Motor neuron (in vitro differentiated cells): ENCODE data around the gene SHISA9. TPM values are rescaled to one million over a fixed set of nuclear protein-coding genes. Genes with fewer than 3 reads are reported as not detected.

ENCODE experiments used
- ATAC-seq, 8 experiments: fragments of 200-7000 bp; cut with Tn5 transposase; replicated peaks in 6 of 8; 2 replicates each; pipeline ENCODE4 v1.8.0; 2021; ENCODE audit warnings: mild to moderate bottlenecking in 8 of 8, moderate library complexity in 8 of 8
- H3K27ac ChIP-seq, 2 donors: fragments of 250-450 bp; sonication (Bioruptor Pico); 2 replicates each; pipeline ENCODE4 v1.9.0; 2021; ENCODE audit warnings: antibody characterized with exemption in 2 of 2, mild to moderate bottlenecking in 2 of 2, moderate library complexity in 1 of 2
- H3K4me1 ChIP-seq, 2 donors: fragments of 250-450 bp; sonication (Bioruptor Pico); replicated peaks in 1 of 2; 2 replicates each; pipeline ENCODE4 v1.6.1; 2021; ENCODE audit warnings: antibody characterized with exemption in 2 of 2, mild to moderate bottlenecking in 2 of 2, moderate library complexity in 1 of 2
- H3K4me3 ChIP-seq, 5 donors: fragments of 250-450 bp; sonication (Bioruptor Pico); 2 replicates each; pipeline ENCODE4 v1.9.0; 2021; ENCODE audit warnings: antibody characterized with exemption in 5 of 5, mild to moderate bottlenecking in 5 of 5, moderate library complexity in 4 of 5
- WGBS, 10 experiments: fragments of 450-650 bp; shearing (Covaris generic); methylation state at CpG; one replicate each; pipeline ENCODE4 v1.0.0; 2022; 5-methylcytosine and 5-hydroxymethylcytosine counted together
- in situ Hi-C, 9 experiments: fragments of 400-800 bp; cut with MboI; loops; one replicate each; pipeline ENCODE4 v1.15.0; 2021; ENCODE audit warnings: low sequenced_read_pairs in 9 of 9, low pct_unique_long_range_greater_than_20kb in 2 of 9; ENCODE audit not compliant: unreplicated experiment in 9 of 9
- total RNA-seq, 8 experiments: library from RNA; unstranded; fragments of 300-600 nt; gene quantifications; 2 replicates each; pipeline versions ENCODE4 v1.2.3 to v1.2.4, GENCODE V29; 2022

SHISA9 gene
- total RNA-seq, 8 experiments from 2014 or later = 0.20 to 18.3 (median 0.88) TPM

DNA sequence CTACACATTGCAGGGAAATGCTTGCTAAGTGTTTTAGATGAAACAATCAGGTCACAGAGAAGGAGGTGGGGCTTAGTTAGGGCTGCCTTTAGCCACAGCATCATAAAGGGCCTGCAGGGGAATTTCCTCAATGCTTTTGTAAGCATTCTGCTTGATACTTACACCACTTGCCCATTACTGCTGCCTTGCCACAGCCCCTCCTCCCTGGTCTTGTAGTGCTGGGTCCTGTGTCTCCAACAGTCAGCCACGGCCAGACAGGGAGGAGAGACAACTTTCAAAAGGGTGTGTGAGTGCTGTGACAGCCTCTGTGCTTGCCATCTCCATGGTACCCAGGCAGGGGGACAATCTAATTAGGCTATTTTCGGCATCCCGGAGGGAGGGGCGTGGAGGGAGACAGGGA is 111.2 kb downstream of the SHISA9 start:
- Histone ChIP-seq H3K27ac (no peak overlapping the region), H3K4me3 (no peak overlapping the region), H3K4me1 (peaks cover 0 to 2% of the 10 kb centered on the region in 2 donors)
- WGBS, 10 experiments = 0 to 17% (median 13%) methylated on average over 1 to 3 of the region's 4 CpGs; no CpG with 5 or more reads in 7 of the 10 experiments
- ATAC-seq = peak in 4 of 8 experiments; percentile 41 to 77 (median 74)
- in situ Hi-C loops = loop anchor here in 1 of 9 experiments (25.0 kb wide), 1 partner anchor 100 kb away; no protein-coding TSS in a partner anchor

DNA sequence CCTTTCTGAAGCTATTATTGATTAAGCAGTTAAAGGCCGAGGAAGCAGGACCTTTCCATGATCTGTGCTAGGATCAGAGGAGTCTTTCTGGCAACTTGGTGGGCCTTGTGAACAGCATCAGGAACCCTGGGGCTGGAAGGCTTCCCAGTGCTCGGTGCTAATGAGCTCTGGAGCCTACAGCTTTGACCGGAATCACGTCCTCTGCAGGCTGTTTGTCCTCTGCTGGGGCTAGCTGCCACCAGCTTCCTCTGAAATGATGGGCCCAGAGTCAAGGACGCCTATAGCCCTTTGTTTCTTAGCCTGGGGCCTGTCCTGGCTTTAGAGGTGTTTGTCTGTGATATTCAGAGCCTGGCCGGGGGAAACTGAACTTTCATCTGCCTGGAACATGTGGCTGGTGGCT is 111.6 kb downstream of the SHISA9 start:
- 0 to 50% (median 39%) methylated on average over 1 to 6 of the region's 6 CpGs; no CpG with 5 or more reads in 4 of the 10 experiments for WGBS, 10 experiments
- Histone ChIP-seq H3K27ac (no peak overlapping the region), H3K4me1 (peaks cover 0 to 2% of the 10 kb centered on the region in 2 donors), H3K4me3 (no peak overlapping the region)
- in situ Hi-C loops = loop anchor here in 1 of 9 experiments (25.0 kb wide), 1 partner anchor 99 kb away; no protein-coding TSS in a partner anchor
- no peak for ATAC-seq

GRCh38 chr16:13014476-13014875 is 113.1 kb downstream of the SHISA9 start:
- in situ Hi-C loops = loop anchor here in 1 of 9 experiments (25.0 kb wide), 1 partner anchor 98 kb away; no protein-coding TSS in a partner anchor
- 0 to 33% (median 10%) methylated on average over 1 to 2 of the region's 2 CpGs; no CpG with 5 or more reads in 4 of the 10 experiments for WGBS, 10 experiments
- Histone ChIP-seq H3K27ac (no peak overlapping the region), H3K4me1 (peaks cover 0 to 2% of the 10 kb centered on the region in 2 donors), H3K4me3 (no peak overlapping the region)
- no peak for ATAC-seq

GRCh38 chr16:13018026-13018425 is 116.6 kb downstream of the SHISA9 start:
- H3K4me1 ChIP-seq = no peaks in the 10 kb centered on the region
- 8 to 71% (median 49%) methylated on average over 1 to 4 of the region's 5 CpGs; no CpG with 5 or more reads in 4 of the 10 experiments for WGBS, 10 experiments
- no peak overlapping the region for H3K27ac ChIP-seq
- in situ Hi-C loops = loop anchor here in 1 of 9 experiments (25.0 kb wide), 1 partner anchor 94 kb away; no protein-coding TSS in a partner anchor
- no peak for ATAC-seq
- H3K4me3 ChIP-seq = no peak overlapping the region

DNA sequence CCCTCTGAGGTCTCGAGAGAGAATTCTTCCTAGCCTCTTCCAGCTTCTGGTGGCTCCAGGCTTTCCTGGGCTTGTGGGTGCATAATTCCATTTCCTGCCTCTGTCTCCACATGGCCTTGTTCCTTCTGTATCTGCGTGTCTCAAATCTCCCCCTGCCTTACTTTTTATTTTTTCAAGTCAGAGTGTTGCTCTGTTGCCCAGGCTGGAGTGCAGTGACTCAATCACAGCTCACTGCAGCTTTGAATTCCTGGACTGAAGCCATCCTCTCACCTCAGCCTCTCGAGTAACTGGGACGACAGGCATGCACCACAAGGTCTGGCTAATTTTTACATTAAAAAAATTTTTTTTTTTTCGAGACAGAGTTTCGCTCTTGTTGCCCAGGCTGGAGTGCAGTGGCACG is 120.6 kb downstream of the SHISA9 start:
- ATAC-seq = no peak
- no peak overlapping the region for H3K4me3 ChIP-seq
- in situ Hi-C loops = loop anchor here in 1 of 9 experiments (25.0 kb wide), 1 partner anchor 90 kb away; no protein-coding TSS in a partner anchor
- no peaks in the 10 kb centered on the region for H3K4me1 ChIP-seq
- WGBS, 10 experiments = 17 to 94% (median 80%) methylated on average over 1 to 7 of the region's 7 CpGs; no CpG with 5 or more reads in 1 of the 10 experiments
- H3K27ac ChIP-seq = no peak overlapping the region

GRCh38 chr16:13029786-13030185 is 128.4 kb downstream of the SHISA9 start:
- WGBS, 10 experiments = 0 to 80% (median 28%) methylated on average over 1 to 5 of the region's 5 CpGs; no CpG with 5 or more reads in 1 of the 10 experiments
- ATAC-seq = peak in 5 of 8 experiments; percentile 58 to 96 (median 95)
- H3K4me3 ChIP-seq = no peak overlapping the region
- no peak overlapping the region for H3K27ac ChIP-seq
- H3K4me1 ChIP-seq = no peaks in the 10 kb centered on the region
- in situ Hi-C loops = no loop called here

DNA sequence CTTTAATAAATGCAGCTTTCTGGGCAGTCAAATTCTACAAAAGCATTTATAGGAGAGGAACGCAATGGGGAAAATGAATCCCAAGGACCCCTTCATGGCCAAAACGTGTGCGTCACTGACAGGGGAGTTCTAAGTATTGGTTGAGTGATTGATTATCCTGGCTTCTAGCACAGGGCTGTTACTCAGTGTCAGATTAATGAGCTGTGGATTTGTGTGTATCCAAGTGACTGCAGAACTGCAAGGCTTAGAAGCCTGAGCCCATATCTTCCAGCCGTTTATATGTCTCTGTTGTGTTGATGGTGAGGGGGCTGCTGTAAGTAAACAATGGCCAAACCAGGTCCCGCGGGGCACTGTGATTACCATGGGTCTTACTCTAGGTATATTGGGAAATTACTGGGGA is 129.4 kb downstream of the SHISA9 start:
- H3K4me3 ChIP-seq = no peak overlapping the region
- ATAC-seq = peak in 3 of 8 experiments; percentile 38 to 57 (median 39)
- no peaks in the 10 kb centered on the region for H3K4me1 ChIP-seq
- WGBS, 10 experiments = 0 to 65% (median 25%) methylated on average over 1 to 4 of the region's 6 CpGs; no CpG with 5 or more reads in 2 of the 10 experiments
- H3K27ac ChIP-seq = no peak overlapping the region
- in situ Hi-C loops = no loop called here

- Histone ChIP-seq H3K27ac (no peak overlapping the region), H3K4me3 (no peak overlapping the region), H3K4me1 (no peaks in the 10 kb centered on the region)
- no peak for ATAC-seq
- in situ Hi-C loops = no loop called here
- WGBS, 10 experiments = 0 to 96% (median 55%) methylated on average over 1 to 5 of the region's 5 CpGs; no CpG with 5 or more reads in 2 of the 10 experiments
Observed at GRCh38 chr16:13032911-13033310, 131.5 kb downstream of the SHISA9 start.

GRCh38 chr16:13036600-13036999 is 135.2 kb downstream of the SHISA9 start:
- no peak overlapping the region for H3K27ac ChIP-seq
- no peak overlapping the region for H3K4me3 ChIP-seq
- WGBS, 10 experiments = 0 to 30% (median 8%) methylated on average over 2 to 4 of the region's 4 CpGs; no CpG with 5 or more reads in 2 of the 10 experiments
- no peak for ATAC-seq
- in situ Hi-C loops = no loop called here
- H3K4me1 ChIP-seq = no peaks in the 10 kb centered on the region

- 6 to 86% (median 59%) methylated on average over 1 to 3 of the region's 3 CpGs; no CpG with 5 or more reads in 1 of the 10 experiments for WGBS, 10 experiments
- in situ Hi-C loops = no loop called here
- Histone ChIP-seq H3K27ac (no peak overlapping the region), H3K4me3 (no peak overlapping the region), H3K4me1 (no peaks in the 10 kb centered on the region)
- no peak for ATAC-seq
Observed at GRCh38 chr16:13038591-13038990, 137.2 kb downstream of the SHISA9 start.

DNA sequence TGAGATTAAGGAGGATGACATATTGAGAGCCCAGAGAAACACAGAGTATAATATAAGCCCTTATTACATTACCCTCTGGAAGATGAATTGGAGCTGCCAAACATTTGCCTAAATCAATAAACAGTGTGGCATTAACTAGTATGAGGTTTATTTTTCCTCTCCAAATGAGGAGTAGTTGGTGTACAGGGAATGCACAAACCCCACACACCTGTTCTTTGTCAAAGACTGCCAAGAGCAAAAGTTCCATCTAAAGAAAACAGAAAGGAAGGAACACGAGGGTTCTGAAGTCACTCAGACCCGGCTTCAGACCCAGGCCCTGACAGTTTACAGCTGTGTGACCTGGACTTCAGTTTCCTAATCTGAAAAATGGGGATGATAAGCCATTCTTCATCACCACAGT is 138.1 kb downstream of the SHISA9 start:
- no peak for ATAC-seq
- WGBS, 10 experiments = 5 to 89% (median 29%) methylated on average over 2 of the region's 2 CpGs; no CpG with 5 or more reads in 5 of the 10 experiments
- H3K4me3 ChIP-seq = no peak overlapping the region
- H3K4me1 ChIP-seq = no peaks in the 10 kb centered on the region
- in situ Hi-C loops = no loop called here
- no peak overlapping the region for H3K27ac ChIP-seq

DNA sequence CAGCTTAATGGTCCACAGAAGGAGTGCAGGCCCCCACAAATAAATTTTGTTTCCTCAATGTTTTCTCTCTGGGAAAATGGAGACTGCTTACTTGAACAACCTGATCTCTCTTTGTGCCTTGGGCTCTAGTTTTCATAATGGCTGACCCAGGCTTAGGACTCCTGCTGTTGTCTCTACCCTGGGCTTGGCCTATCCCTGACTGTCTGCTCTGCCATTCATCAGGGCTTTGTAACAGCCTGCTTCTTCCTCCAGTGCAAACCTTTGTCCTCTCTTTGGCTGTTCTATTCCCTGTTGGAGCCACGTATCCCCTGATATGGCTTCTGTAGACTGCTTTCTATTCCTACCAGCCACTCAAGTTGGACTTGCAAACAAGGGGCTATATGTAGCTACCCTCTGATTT is 139.8 kb downstream of the SHISA9 start:
- in situ Hi-C loops = no loop called here
- Histone ChIP-seq H3K27ac (no peak overlapping the region), H3K4me1 (no peaks in the 10 kb centered on the region), H3K4me3 (no peak overlapping the region)
- peak in 1 of 8 experiments; percentile 29 for ATAC-seq
- 17 to 57% (median 46%) methylated on average over 1 of the region's 1 CpG; no CpG with 5 or more reads in 4 of the 10 experiments for WGBS, 10 experiments

DNA sequence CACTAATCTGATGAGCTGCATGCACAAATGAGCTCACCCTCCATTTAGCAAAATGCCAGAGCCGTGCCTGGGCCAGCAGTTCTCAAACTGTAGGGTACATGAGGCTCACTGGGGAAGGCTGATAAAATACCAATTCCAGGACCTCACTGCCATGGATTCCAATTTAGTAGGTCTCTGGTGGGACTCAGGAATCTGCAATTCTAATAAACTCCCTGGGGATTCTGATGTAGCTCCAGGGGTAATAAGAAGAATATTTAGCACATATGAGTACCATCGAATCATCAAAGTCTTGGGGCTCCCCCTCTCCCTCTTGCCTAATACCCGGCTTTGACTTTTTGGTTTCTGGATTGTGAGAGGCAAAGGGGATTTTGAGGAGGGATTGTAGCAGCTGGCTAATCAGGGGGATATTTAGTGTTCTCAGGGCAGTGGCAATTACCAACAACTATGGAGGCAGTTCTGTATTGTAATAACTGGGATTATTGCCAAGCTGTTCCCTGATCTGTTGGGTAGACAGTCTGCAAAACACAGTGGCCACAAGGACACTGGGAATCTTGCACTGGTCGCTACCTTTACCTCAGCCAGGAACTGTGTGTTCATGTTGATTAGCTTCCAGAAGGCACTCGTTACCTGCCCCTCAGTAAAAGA is 140.4 kb downstream of the SHISA9 start:
- Histone ChIP-seq H3K27ac (no peak overlapping the region), H3K4me3 (no peak overlapping the region), H3K4me1 (no peaks in the 10 kb centered on the region)
- ATAC-seq = peak in 1 of 8 experiments; percentile 38
- WGBS, 10 experiments = 0 to 79% (median 64%) methylated on average over 1 to 5 of the region's 5 CpGs; no CpG with 5 or more reads in 3 of the 10 experiments
- in situ Hi-C loops = no loop called here
